ENCODE results near the gene TMEM14B.
"Not testable (repeated sequence)": the region's sequence is repeated elsewhere in the genome, so short reads cannot be mapped to it uniquely, and the experiment has no call there.

The TMEM14B gene

GRCh38 chr6:10746915-10747250, 722 bp upstream of the TMEM14B start:
- no peak for DNase-seq (ENCODE audit: low read depth)

GRCh38 chr6:10749734-10750133, 2.1 kb downstream of the TMEM14B start:
- no peak for DNase-seq (ENCODE audit: low read depth)

- not testable (repeated sequence) for DNase-seq (ENCODE audit: low read depth)
These were observed 3.0 kb downstream of the TMEM14B start for GRCh38 chr6:10750568-10750967.

- DNase-seq (ENCODE audit: low read depth), result not testable (repeated sequence)
These were observed 4.2 kb downstream of the TMEM14B start for GRCh38 chr6:10751757-10752156.

GRCh38 chr6:10756085-10756484, 8.5 kb downstream of the TMEM14B start:
- DNase-seq (ENCODE audit: low read depth), result no peak

GRCh38 chr6:10759312-10759839, 11.8 kb downstream of the TMEM14B start:
- peak; percentile 65 for DNase-seq (ENCODE audit: low read depth)

GRCh38 chr6:10759884-10760329, 12.3 kb downstream of the TMEM14B start:
- DNase-seq (ENCODE audit: low read depth), result no peak

GRCh38 chr6:10763006-10763405, 15.4 kb downstream of the TMEM14B start:
- no peak for DNase-seq (ENCODE audit: low read depth)

- DNase-seq (ENCODE audit: low read depth), result no peak
These were observed 21.8 kb downstream of the TMEM14B start for GRCh38 chr6:10769419-10769818.

GRCh38 chr6:10771371-10771894, 23.8 kb downstream of the TMEM14B start:
- DNase-seq (ENCODE audit: low read depth), result no peak

- no peak for DNase-seq (ENCODE audit: low read depth)
These were observed 30.6 kb downstream of the TMEM14B start for GRCh38 chr6:10778230-10778629.

- DNase-seq (ENCODE audit: low read depth), result no peak
These were observed 31.5 kb downstream of the TMEM14B start for GRCh38 chr6:10779076-10779475.

GRCh38 chr6:10791673-10792072, 44.1 kb downstream of the TMEM14B start:
- no peak for DNase-seq (ENCODE audit: low read depth)

- no peak for DNase-seq (ENCODE audit: low read depth)
These were observed 44.5 kb downstream of the TMEM14B start for GRCh38 chr6:10792101-10792500.

- DNase-seq (ENCODE audit: low read depth), result no peak
These were observed 45.4 kb downstream of the TMEM14B start for GRCh38 chr6:10793035-10793434.

GRCh38 chr6:10793695-10794094, 46.1 kb downstream of the TMEM14B start:
- no peak for DNase-seq (ENCODE audit: low read depth)

GRCh38 chr6:10794239-10794638, 46.6 kb downstream of the TMEM14B start:
- DNase-seq (ENCODE audit: low read depth), result no peak

GRCh38 chr6:10800810-10801209, 53.2 kb downstream of the TMEM14B start:
- no peak for DNase-seq (ENCODE audit: low read depth)

GRCh38 chr6:10801224-10801848, 53.7 kb downstream of the TMEM14B start:
- DNase-seq (ENCODE audit: low read depth), result peak; percentile 19
